Breast epithelium (tissue), 4 donors: Measurements from ENCODE around the gene NXT1. TPM values are rescaled to one million over a fixed set of nuclear protein-coding genes. Genes with fewer than 3 reads are reported as not detected.

Experiments
- DNase-seq, 2 donors: peaks; one replicate each; pipeline ENCODE4 v3.0.0-alpha.2; 2019; ENCODE audit warnings: low spot score in 2 of 2
- H3K27ac ChIP-seq, 2 donors: fragments of 200-600 bp; sonication (generic) in 1 of 2; one replicate each; pipeline ENCODE4 v1.5.1; 2016 to 2019; ENCODE audit warnings: mild to moderate bottlenecking in 1 of 2
- H3K27me3 ChIP-seq, 2 donors: fragments of 200-600 bp; sonication (generic) in 1 of 2; one replicate each; pipeline versions ENCODE4 v1.5.1 to v1.6.0; 2017 to 2019; ENCODE audit warnings: control low read depth in 1 of 2, mild to moderate bottlenecking in 1 of 2
- H3K36me3 ChIP-seq: fragments of 200-600 bp; one replicate; pipeline ENCODE4 v1.5.1; 2019
- H3K4me1 ChIP-seq, 2 donors: fragments of 200-600 bp; sonication (generic); one replicate each; pipeline ENCODE4 v1.5.1; 2016 to 2019; ENCODE audit warnings: control low read depth in 1 of 2
- H3K4me3 ChIP-seq, 3 donors: fragments of 200-600 bp; sonication (generic); 1 replicate in 2 of 3; 2 replicates in 1 of 3; pipeline ENCODE4 v1.5.1; 2016 to 2019; ENCODE audit warnings: mild to moderate bottlenecking in 3 of 3, moderate library complexity in 2 of 3
- H3K9me3 ChIP-seq, 2 donors: fragments of 200-600 bp; sonication (generic) in 1 of 2; one replicate each; pipeline ENCODE4 v1.5.1; 2016 to 2019; ENCODE audit warnings: control low read depth in 1 of 2
- CTCF ChIP-seq, 3 donors: fragments of 450-650 bp; IDR thresholded peaks; one replicate each; pipeline ENCODE4 v1.5.1; 2016 to 2017; ENCODE audit warnings: antibody characterized with exemption in 3 of 3, mild to moderate bottlenecking in 3 of 3, moderate library complexity in 3 of 3
- POLR2A ChIP-seq: fragments of 450-650 bp; IDR thresholded peaks from one replicate; pipeline ENCODE4 v1.6.1; 2016; ENCODE audit warnings: antibody characterized with exemption, mild to moderate bottlenecking, moderate library complexity
- POLR2AphosphoS5 ChIP-seq, 3 donors: sonication (generic); formaldehyde crosslinking; IDR thresholded peaks; one replicate each; pipeline ENCODE4 v1.6.1; 2017; ENCODE audit warnings: antibody characterized with exemption in 3 of 3
- intact Hi-C: fragments of 100-400 bp; cut with DNase I; formaldehyde crosslinking; loops from one replicate; pipeline ENCODE4 v1.15.1; 2023; ENCODE audit warnings: low total_unique reads
- total RNA-seq, 3 donors: library from RNA; depleted of rRNA; stranded (reverse); fragments of >200 nt; gene quantifications; one replicate each; pipeline ENCODE4 v1.1.0, GENCODE V29; 2016

NXT1 gene
- 10 to 100 TPM; 25.9 to 42.9 (median 33.2) TPM for total RNA-seq

DNA sequence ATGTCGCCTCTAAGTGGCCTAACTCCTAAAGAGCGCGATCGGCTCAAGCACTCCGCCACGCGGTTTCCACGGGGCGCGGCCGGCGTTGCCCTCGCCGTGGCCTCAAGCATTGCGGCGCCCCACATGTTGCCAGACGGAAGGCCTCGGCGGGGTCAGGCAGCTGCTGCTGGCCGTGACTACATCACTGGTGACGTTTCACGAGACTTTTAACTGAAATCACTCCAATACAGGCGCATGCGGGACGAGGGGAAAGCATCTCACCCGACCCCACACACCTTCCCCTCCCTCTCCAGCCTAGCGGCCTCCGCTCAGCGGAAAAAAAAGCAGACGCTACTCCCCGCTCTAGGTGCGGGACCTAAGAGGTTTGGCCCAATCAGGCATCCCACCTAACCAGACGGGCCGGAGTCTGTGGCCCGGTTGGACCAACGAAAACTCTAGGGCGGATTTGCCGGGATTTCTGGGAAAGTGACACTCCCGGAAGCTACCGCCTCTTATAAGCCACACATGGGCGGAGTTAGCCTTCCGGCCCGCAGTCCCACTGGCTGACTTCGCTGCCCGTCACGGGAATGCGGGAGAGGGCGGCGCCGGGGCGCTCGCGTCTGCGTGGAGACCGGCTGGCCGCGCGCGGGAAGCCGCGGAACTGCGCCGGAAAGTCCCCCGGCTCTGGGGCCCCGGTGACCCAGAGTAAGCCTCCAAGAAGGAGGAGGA lies at the start of gene NXT1:
NXT1 (plus strand) TSS at position 596 of the 708 bp plus-strand sequence. CDS start 3,251 bp downstream, outside the sequence.
- Histone ChIP-seq H3K4me3 (peak within 1 kb of the TSS; percentile 86 to 100 (median 95)), H3K4me1 (peaks cover 0 to 10% of the 10 kb centered on the region in 2 donors), H3K36me3 (no peaks in the 10 kb centered on the region), H3K27ac (peak within 1 kb of the TSS; percentile 93 to 99), H3K9me3 (no peaks in the 10 kb centered on the region), H3K27me3 (no peaks in the 10 kb centered on the region)
- TF ChIP-seq POLR2A, result peak; percentile 60
- TF ChIP-seq CTCF (IDR thresholded peaks at IDR 0.05), result peak in 2 of 3 donors; percentile 21 to 22
- peak; percentile 94 to 97 (median 95) for TF ChIP-seq POLR2AphosphoS5 (IDR thresholded peaks at IDR 0.05)
- intact Hi-C loops, result no loop called here
- peak; percentile 95 to 98 for DNase-seq

DNA sequence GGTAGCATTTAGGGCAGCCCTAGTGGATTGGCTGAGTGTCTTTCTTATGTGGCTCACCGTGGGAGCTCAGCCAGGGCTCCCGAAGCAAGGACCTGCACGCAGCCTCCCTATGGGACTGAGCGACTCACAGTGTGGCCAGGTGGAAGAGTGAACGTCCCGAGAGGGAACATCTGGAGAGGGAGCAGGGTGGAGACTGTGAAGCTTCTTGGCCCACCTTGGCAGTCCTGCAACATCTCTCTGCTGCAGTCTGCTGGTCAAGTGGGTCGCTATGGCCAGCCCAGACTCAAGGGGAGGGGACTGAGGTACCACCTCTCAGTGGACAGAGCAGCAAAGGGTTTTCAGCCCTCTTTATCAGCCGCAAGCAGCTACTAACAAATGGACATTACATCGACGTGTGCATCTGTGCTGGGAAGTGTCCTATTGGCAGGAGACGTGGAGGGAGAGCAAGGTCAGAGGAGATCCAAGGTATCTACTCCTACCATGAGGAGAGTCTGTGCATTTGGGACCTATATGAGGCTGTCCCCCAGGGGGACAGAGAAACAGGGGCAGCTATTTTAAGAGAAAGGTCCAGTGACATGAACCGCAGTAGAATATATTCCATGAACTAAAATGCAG lies 49.0 kb upstream of the NXT1 start:
- DNase-seq, result peak in 1 of 2 donors; percentile 28
- Histone ChIP-seq H3K36me3 (no peaks in the 10 kb centered on the region), H3K27me3 (no peaks in the 10 kb centered on the region), H3K4me3 (no peak overlapping the region), H3K27ac (no peak overlapping the region), H3K9me3 (peaks cover 0 to 3% of the 10 kb centered on the region in 2 donors), H3K4me1 (no peaks in the 10 kb centered on the region)
- TF ChIP-seq POLR2A (no peak), CTCF (IDR thresholded peaks at IDR 0.05) (no peak), POLR2AphosphoS5 (IDR thresholded peaks at IDR 0.05) (no peak)
- intact Hi-C loops, result loop anchor here (5.0 kb wide), 1 partner anchor 376 kb away; no protein-coding TSS in a partner anchor

- peak in 1 of 2 donors; percentile 12 for DNase-seq
- Histone ChIP-seq H3K27ac (no peak overlapping the region), H3K4me3 (no peak overlapping the region), H3K9me3 (peaks cover 0 to 3% of the 10 kb centered on the region in 2 donors), H3K27me3 (no peaks in the 10 kb centered on the region), H3K36me3 (no peaks in the 10 kb centered on the region), H3K4me1 (no peaks in the 10 kb centered on the region)
- intact Hi-C loops, result loop anchor here (5.0 kb wide), 1 partner anchor 375 kb away; no protein-coding TSS in a partner anchor
- TF ChIP-seq POLR2A (no peak), CTCF (IDR thresholded peaks at IDR 0.05) (no peak), POLR2AphosphoS5 (IDR thresholded peaks at IDR 0.05) (no peak)
These were observed 48.2 kb upstream of the NXT1 start for GRCh38 chr20:23302386-23302785.

- no peak for DNase-seq
- Histone ChIP-seq H3K27ac (no peak overlapping the region), H3K4me1 (no peaks in the 10 kb centered on the region), H3K4me3 (no peak overlapping the region), H3K36me3 (no peaks in the 10 kb centered on the region), H3K9me3 (peaks cover 0 to 3% of the 10 kb centered on the region in 2 donors), H3K27me3 (no peaks in the 10 kb centered on the region)
- no peak for TF ChIP-seq POLR2A
- no peak for TF ChIP-seq POLR2AphosphoS5 (IDR thresholded peaks at IDR 0.05)
- TF ChIP-seq CTCF (IDR thresholded peaks at IDR 0.05), result no peak
- intact Hi-C loops, result loop anchor here (5.0 kb wide), 1 partner anchor 374 kb away; no protein-coding TSS in a partner anchor
These were observed 47.8 kb upstream of the NXT1 start for GRCh38 chr20:23302801-23303200.
